OCI-LY3 (cell line): ENCODE results near the gene KRTAP5-3.

Source experiments
- CTCF ChIP-seq: fragments of 200-600, 300-600 bp; sonication (generic); IDR thresholded peaks from 2 replicates; pipeline ENCODE4 v1.5.1; 2014; ENCODE audit warnings: antibody characterized with exemption, low read length, low read depth
- EZH2phosphoT487 ChIP-seq: fragments of 200-600 bp; shearing (Covaris generic); IDR thresholded peaks from 2 replicates; pipeline ENCODE4 v1.6.1; 2018; ENCODE audit warnings: antibody characterized with exemption, mixed run types, low read depth

GRCh38 chr11:1630271-1630670 is 22.0 kb upstream of the KRTAP5-3 start:
- no peak for TF ChIP-seq CTCF
- TF ChIP-seq EZH2phosphoT487: no peak
